Measurements from ENCODE around the gene IGSF23. TPM values are rescaled to one million over a fixed set of nuclear protein-coding genes. Genes with fewer than 3 reads are reported as not detected.
A peak's percentile ranks its signal among the peaks of the same experiment; 100 is the strongest.

Gene IGSF23
- total and polyA plus RNA-seq, 4 donors, result 0.47 to 11.4 (median 3.3) TPM

- no peak for DNase-seq (ENCODE audit: low spot score)
- no peak for TF ChIP-seq HNF4A (conservative IDR thresholded peaks at IDR 0.05)
- no peak for TF ChIP-seq SP1 (IDR thresholded peaks at IDR 0.05)
- TF ChIP-seq CTCF (IDR thresholded peaks at IDR 0.05; ENCODE audit: low read depth, low read length, missing input control), result peak; percentile 14
- TF ChIP-seq YY1 (IDR thresholded peaks at IDR 0.05), result no peak
- TF ChIP-seq JUND (IDR thresholded peaks at IDR 0.05), result no peak
- TF ChIP-seq, protein P1, sequence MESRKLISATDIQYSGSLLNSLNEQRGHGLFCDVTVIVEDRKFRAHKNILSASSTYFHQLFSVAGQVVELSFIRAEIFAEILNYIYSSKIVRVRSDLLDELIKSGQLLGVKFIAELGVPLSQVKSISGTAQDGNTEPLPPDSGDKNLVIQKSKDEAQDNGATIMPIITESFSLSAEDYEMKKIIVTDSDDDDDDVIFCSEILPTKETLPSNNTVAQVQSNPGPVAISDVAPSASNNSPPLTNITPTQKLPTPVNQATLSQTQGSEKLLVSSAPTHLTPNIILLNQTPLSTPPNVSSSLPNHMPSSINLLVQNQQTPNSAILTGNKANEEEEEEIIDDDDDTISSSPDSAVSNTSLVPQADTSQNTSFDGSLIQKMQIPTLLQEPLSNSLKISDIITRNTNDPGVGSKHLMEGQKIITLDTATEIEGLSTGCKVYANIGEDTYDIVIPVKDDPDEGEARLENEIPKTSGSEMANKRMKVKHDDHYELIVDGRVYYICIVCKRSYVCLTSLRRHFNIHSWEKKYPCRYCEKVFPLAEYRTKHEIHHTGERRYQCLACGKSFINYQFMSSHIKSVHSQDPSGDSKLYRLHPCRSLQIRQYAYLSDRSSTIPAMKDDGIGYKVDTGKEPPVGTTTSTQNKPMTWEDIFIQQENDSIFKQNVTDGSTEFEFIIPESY (IDR thresholded peaks at IDR 0.05), result no peak
- TF ChIP-seq MAX (IDR thresholded peaks at IDR 0.05), result no peak
- no peak for TF ChIP-seq FOXA2 (IDR thresholded peaks at IDR 0.05)
- TF ChIP-seq, protein P2, sequence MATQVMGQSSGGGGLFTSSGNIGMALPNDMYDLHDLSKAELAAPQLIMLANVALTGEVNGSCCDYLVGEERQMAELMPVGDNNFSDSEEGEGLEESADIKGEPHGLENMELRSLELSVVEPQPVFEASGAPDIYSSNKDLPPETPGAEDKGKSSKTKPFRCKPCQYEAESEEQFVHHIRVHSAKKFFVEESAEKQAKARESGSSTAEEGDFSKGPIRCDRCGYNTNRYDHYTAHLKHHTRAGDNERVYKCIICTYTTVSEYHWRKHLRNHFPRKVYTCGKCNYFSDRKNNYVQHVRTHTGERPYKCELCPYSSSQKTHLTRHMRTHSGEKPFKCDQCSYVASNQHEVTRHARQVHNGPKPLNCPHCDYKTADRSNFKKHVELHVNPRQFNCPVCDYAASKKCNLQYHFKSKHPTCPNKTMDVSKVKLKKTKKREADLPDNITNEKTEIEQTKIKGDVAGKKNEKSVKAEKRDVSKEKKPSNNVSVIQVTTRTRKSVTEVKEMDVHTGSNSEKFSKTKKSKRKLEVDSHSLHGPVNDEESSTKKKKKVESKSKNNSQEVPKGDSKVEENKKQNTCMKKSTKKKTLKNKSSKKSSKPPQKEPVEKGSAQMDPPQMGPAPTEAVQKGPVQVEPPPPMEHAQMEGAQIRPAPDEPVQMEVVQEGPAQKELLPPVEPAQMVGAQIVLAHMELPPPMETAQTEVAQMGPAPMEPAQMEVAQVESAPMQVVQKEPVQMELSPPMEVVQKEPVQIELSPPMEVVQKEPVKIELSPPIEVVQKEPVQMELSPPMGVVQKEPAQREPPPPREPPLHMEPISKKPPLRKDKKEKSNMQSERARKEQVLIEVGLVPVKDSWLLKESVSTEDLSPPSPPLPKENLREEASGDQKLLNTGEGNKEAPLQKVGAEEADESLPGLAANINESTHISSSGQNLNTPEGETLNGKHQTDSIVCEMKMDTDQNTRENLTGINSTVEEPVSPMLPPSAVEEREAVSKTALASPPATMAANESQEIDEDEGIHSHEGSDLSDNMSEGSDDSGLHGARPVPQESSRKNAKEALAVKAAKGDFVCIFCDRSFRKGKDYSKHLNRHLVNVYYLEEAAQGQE (IDR thresholded peaks at IDR 0.05), result no peak
- peak; percentile 47 to 64 for TF ChIP-seq RAD21 (IDR thresholded peaks at IDR 0.05)
- TF ChIP-seq GABPA (IDR thresholded peaks at IDR 0.05 in 1 of 2, conservative IDR thresholded peaks at IDR 0.05 in 1 of 2), result no peak
- no peak for TF ChIP-seq TAF1 (conservative IDR thresholded peaks at IDR 0.05)
- no peak for TF ChIP-seq EGR1 (IDR thresholded peaks at IDR 0.05; ENCODE audit: low read depth in 2 of 2)
- no peak for TF ChIP-seq NR2F2 (IDR thresholded peaks at IDR 0.05)
- no peak for TF ChIP-seq FOXA1 (IDR thresholded peaks at IDR 0.05)
- TF ChIP-seq RXRA (IDR thresholded peaks at IDR 0.05), result no peak
- Histone ChIP-seq H3K9ac (ENCODE audit: low read depth in 1 of 2, low read length in 2 of 2) (no peak overlapping the region), H3K4me3 (ENCODE audit: low read depth in 1 of 3, low read length in 3 of 3) (no peak overlapping the region), H3K36me3 (ENCODE audit: control insufficient read depth in 4 of 4, insufficient read depth in 3 of 4, low read depth in 1 of 4, low read length in 3 of 4) (no peaks in the 10 kb centered on the region), H3K9me3 (ENCODE audit: control insufficient read depth in 4 of 4, low read length in 3 of 4) (no peaks in the 10 kb centered on the region), H3K27ac (ENCODE audit: low read depth in 1 of 2, low read length in 2 of 2) (no peak overlapping the region), H3K27me3 (ENCODE audit: control insufficient read depth in 4 of 4, insufficient read depth in 4 of 4, low read length in 3 of 4) (no peaks in the 10 kb centered on the region), H3K4me1 (ENCODE audit: control insufficient read depth in 4 of 4, insufficient read depth in 4 of 4, low read length in 3 of 4) (no peaks in the 10 kb centered on the region)
- WGBS, result 76% methylated on average over 5 of the region's 5 CpGs
These were observed 27.8 kb upstream of the IGSF23 start for GRCh38 chr19:44585371-44586133.

Measured in liver (tissue), 9 donors.